SU-DHL-6 (cell line): ENCODE results near the gene ACADL.

Source experiments
- H2AFZ ChIP-seq: fragments of 200-600 bp; sonication (generic); 2 replicates; pipeline ENCODE4 v1.6.1; 2014; ENCODE audit warnings: low read depth, mild to moderate bottlenecking, moderate library complexity, mixed read lengths, antibody characterized with exemption, low read length; ENCODE audit not compliant: severe bottlenecking
- H3F3A ChIP-seq: fragments of 200-600 bp; shearing (Covaris generic); 2 replicates; pipeline ENCODE4 v1.6.0; 2016; ENCODE audit warnings: antibody characterized with exemption, mild to moderate bottlenecking; ENCODE audit not compliant: insufficient read depth
- H3K27ac ChIP-seq: fragments of 200-600 bp; sonication (generic); 2 replicates; pipeline ENCODE4 v1.5.1; 2016; ENCODE audit warnings: low read depth, mild to moderate bottlenecking, low read length, moderate library complexity, mixed read lengths
- H3K27me3 ChIP-seq: fragments of 200-600 bp; sonication (generic), shearing (Covaris generic); 2 replicates; pipeline ENCODE4 v1.6.0; 2014; ENCODE audit warnings: mild to moderate bottlenecking, low read length
- H3K36me3 ChIP-seq: fragments of 200-600 bp; sonication (generic); 2 replicates; pipeline ENCODE4 v1.6.1; 2014; ENCODE audit warnings: mild to moderate bottlenecking, low read length, mixed read lengths
- H3K4me2 ChIP-seq: fragments of 300-600, 200-600 bp; shearing (Covaris generic), sonication (generic); 2 replicates; pipeline ENCODE4 v1.6.0; 2014; ENCODE audit warnings: low read length, low read depth, mild to moderate bottlenecking; ENCODE audit not compliant: poor library complexity, severe bottlenecking
- H3K4me3 ChIP-seq: fragments of 200-600 bp; sonication (generic); 2 replicates; pipeline ENCODE4 v1.5.1; 2014; ENCODE audit warnings: antibody characterized with exemption, low read length, mild to moderate bottlenecking, mixed read lengths; ENCODE audit not compliant: insufficient read depth, poor library complexity, severe bottlenecking
- H3K79me2 ChIP-seq: fragments of 200-600 bp; sonication (generic); 2 replicates; pipeline ENCODE4 v1.6.1; 2014; ENCODE audit warnings: mild to moderate bottlenecking, low read length, moderate library complexity; ENCODE audit not compliant: insufficient read depth
- H3K9ac ChIP-seq: fragments of 200-600 bp; sonication (generic); 2 replicates; pipeline ENCODE4 v1.7.0; 2014; ENCODE audit warnings: mild to moderate bottlenecking, low read length
- H3K9me2 ChIP-seq: fragments of 200-600 bp; sonication (generic); replicated peaks from 2 replicates; pipeline ENCODE4 v1.6.1; 2014; ENCODE audit warnings: low read length; ENCODE audit not compliant: insufficient read depth
- H3K9me3 ChIP-seq: fragments of 200-600 bp; sonication (generic); 2 replicates; pipeline ENCODE4 v1.6.1; 2014; ENCODE audit warnings: low read length, mixed read lengths; ENCODE audit not compliant: insufficient read depth
- H4K20me1 ChIP-seq: fragments of 200-600 bp; sonication (generic); 2 replicates; pipeline ENCODE4 v1.6.1; 2014; ENCODE audit warnings: low read depth, mild to moderate bottlenecking, antibody characterized with exemption, low read length, moderate library complexity, mixed read lengths
- CTCF ChIP-seq: fragments of 200-600 bp; sonication (generic); IDR thresholded peaks from one replicate; pipeline ENCODE4 v1.5.1; 2017; ENCODE audit warnings: antibody characterized with exemption, mild to moderate bottlenecking, low read length, moderate library complexity; ENCODE audit not compliant: insufficient read depth, poor library complexity, severe bottlenecking
- EZH2phosphoT487 ChIP-seq: fragments of 200-600 bp; sonication (generic), shearing (Covaris generic); conservative IDR thresholded peaks from 2 replicates; pipeline ENCODE4 v1.6.1; 2018; ENCODE audit warnings: mild to moderate bottlenecking, antibody characterized with exemption, low read length, moderate library complexity, mixed read lengths

Gene ACADL

GRCh38 chr2:210162466-210163124 lies 62.7 kb downstream of the ACADL start:
- Histone ChIP-seq H3K79me2 (peaks cover 12% of the 10 kb centered on the region; the same call in 1 of the 2 replicates), H3K9me2 (no peaks in the 10 kb centered on the region), H3F3A (peaks cover 7% of the 10 kb centered on the region; the same call in 1 of the 2 replicates), H3K9me3 (no peaks in the 10 kb centered on the region), H2AFZ (no peak overlapping the region), H3K4me2 (no peak overlapping the region), H3K27ac (no peak overlapping the region), H3K9ac (no peak overlapping the region), H3K27me3 (no peaks in the 10 kb centered on the region), H3K4me3 (no peak overlapping the region), H4K20me1 (no peaks in the 10 kb centered on the region), H3K36me3 (no peaks in the 10 kb centered on the region)
- TF ChIP-seq CTCF (no peak), EZH2phosphoT487 (no peak)

GRCh38 chr2:210159059-210159458 lies 66.2 kb downstream of the ACADL start:
- Histone ChIP-seq H2AFZ (no peak overlapping the region), H3K27me3 (no peaks in the 10 kb centered on the region), H3K9me3 (no peaks in the 10 kb centered on the region), H3K9ac (no peak overlapping the region), H3K27ac (no peak overlapping the region), H3F3A (no peaks in the 10 kb centered on the region), H3K4me3 (no peak overlapping the region), H4K20me1 (no peaks in the 10 kb centered on the region), H3K36me3 (peaks cover 11% of the 10 kb centered on the region; the same call in 1 of the 2 replicates), H3K79me2 (peaks cover 3% of the 10 kb centered on the region; the same call in 1 of the 2 replicates), H3K4me2 (no peak overlapping the region), H3K9me2 (no peaks in the 10 kb centered on the region)
- TF ChIP-seq CTCF, result no peak
- no peak for TF ChIP-seq EZH2phosphoT487

- H3F3A ChIP-seq, result no peaks in the 10 kb centered on the region
- H3K36me3 ChIP-seq, result peaks cover 16% of the 10 kb centered on the region
- H3K27me3 ChIP-seq, result no peaks in the 10 kb centered on the region
- H3K4me2 ChIP-seq, result no peak overlapping the region
- no peaks in the 10 kb centered on the region for H3K9me3 ChIP-seq
- no peaks in the 10 kb centered on the region for H3K9me2 ChIP-seq
- no peak overlapping the region for H3K4me3 ChIP-seq
- H3K79me2 ChIP-seq, result peaks cover 3% of the 10 kb centered on the region; the same call in 1 of the 2 replicates
- TF ChIP-seq CTCF, result no peak
- TF ChIP-seq EZH2phosphoT487, result no peak
- no peak overlapping the region for H3K27ac ChIP-seq
- H4K20me1 ChIP-seq, result no peaks in the 10 kb centered on the region
- no peak overlapping the region for H2AFZ ChIP-seq
- no peak overlapping the region for H3K9ac ChIP-seq
Observed at GRCh38 chr2:210158236-210158635, 67.0 kb downstream of the ACADL start.
